GM18519 (cell line): ENCODE measurements around the gene NDEL1.

ENCODE experiments used
- ATAC-seq: cut with Tn5 transposase; IDR thresholded peaks from one replicate; pipeline ENCODE4 v1.9.1; 2021; ENCODE audit warnings: mild to moderate bottlenecking, moderate library complexity; ENCODE audit not compliant: unreplicated experiment, low FRiP score

Gene NDEL1

DNA sequence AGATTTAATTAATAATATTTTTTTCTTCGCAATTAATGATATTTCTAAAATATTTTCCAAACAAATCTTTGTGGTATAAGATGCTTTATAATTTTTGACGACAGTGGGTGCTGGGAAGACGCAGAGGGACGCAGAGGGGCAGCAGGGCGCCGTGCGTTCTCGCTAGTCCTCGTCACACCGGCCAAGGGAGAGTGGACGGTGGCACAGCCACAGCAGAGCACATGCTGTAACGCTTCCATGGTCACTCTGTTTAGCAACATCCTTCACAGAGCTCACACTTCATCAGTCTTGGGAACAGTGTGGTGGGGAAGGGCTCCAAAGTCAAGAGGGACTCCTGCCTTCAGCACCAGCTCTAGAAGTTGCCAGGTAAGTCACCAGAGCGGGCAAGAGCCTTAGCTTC is 60.4 kb downstream of the NDEL1 start:
- ATAC-seq, result no peak

DNA sequence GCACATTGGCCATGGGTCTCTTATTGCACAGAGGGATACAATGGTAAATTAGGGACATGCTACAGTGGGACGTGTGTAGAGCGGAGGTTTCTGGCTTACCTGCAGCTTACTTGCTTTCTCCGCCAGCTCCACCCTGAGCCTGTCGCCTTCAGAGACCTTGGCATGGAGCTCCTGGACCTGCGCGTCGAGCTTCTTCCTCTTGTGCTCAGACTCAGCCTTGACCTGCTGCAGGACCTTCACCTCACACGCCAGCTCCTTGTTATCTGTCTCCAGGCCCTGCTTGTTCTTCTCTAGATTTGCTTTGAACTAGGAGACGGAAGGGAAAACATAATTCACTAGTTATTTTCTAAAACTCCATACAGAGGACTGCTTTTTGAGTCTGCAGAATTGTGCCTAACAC is 63.5 kb downstream of the NDEL1 start:
- ATAC-seq, result no peak

DNA sequence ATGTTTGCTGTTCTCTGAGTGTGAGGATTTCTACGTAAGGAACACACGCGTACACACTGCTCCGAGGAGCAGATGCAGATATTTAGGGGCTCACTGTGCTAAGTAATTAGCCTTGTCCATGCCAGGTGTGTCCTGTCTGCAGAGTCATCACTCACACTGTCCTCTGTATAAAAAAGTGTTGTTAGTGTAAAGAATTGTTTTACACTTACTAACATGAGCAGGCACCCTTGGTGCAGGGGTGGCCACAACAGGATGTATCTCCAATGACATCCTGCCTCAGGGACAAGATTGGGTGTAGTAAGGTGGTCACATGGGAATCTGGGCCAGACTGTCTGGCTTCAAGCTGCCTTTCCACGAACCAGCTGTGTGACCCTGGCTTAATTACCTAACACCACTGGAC is 63.9 kb downstream of the NDEL1 start:
- ATAC-seq, result no peak

DNA sequence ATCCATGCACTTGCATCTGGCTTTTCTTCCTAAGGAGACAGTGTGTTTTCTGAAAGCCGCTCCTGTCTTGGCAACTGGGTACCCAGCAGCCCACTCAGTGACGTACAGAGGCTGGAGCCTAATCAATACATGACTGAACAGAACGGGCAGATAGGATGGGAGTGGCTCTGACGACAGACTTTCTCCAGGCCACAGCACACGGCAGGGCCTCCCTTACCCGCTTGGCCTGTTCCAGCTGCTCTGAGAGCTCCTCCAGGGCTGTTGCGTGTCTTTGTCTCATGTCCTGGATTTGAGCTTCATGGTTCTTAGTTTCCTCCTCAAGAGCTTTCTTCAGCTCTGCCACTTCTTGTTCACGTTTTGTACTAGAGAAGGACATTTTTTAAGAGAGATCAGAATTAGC is 64.9 kb downstream of the NDEL1 start:
- no peak for ATAC-seq

DNA sequence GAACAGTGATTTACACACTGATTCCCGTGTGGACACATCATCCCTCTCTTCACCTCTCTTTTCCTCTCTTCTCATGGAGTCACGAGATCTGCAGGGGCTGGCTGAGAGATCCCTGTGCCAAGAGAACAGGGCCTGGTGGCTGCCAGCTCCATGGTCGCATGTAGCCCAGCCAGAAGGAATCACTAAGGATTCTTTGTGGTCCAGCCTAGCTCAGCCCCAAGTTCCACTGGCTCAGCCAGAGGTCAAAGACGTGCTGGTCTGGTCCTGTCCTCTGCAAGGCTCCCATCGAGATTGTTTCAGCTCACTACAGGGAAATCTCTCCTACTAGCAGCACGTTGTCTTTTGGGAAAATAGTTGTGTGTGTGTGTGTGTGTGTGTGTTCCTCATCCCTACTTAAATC is 66.4 kb downstream of the NDEL1 start:
- no peak for ATAC-seq

DNA sequence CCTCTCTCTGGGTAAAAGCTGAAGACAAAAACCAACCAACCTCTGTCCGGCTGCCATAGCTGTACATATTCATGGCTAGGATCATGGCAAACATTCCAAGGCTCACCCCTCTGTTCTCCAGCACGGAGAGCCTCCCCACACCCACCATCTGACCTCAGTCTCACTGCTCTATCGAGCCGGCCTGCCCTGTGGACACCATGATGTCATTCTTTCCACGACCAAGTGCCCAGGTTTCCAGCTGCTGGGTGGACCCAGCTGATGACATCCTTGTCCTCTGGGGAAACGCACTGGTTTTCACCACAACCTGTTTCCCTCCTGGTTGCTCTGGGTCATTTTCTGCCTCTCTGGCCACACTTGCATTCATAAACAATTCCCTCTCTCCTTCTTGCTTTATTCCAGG is 67.7 kb downstream of the NDEL1 start:
- no peak for ATAC-seq

DNA sequence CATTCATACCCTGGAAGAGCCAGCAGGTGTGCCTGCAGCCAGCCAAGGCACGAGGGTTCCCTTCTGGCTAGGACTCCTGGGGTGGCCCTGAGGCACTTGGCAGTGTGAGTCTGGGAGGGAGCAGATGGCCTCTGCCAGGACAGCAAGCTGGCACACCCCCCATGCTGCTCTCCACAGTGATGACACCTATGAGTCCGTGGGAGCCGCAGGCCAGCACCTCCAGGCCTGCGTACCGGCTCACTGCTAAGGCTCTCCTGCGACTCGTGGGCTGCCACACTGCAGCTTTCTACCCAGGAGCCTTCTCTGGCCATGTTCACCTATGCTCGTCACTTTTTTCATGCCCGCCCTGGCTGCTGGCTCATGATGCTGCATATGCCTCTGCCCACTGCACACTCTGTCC is 68.1 kb downstream of the NDEL1 start:
- no peak for ATAC-seq

DNA sequence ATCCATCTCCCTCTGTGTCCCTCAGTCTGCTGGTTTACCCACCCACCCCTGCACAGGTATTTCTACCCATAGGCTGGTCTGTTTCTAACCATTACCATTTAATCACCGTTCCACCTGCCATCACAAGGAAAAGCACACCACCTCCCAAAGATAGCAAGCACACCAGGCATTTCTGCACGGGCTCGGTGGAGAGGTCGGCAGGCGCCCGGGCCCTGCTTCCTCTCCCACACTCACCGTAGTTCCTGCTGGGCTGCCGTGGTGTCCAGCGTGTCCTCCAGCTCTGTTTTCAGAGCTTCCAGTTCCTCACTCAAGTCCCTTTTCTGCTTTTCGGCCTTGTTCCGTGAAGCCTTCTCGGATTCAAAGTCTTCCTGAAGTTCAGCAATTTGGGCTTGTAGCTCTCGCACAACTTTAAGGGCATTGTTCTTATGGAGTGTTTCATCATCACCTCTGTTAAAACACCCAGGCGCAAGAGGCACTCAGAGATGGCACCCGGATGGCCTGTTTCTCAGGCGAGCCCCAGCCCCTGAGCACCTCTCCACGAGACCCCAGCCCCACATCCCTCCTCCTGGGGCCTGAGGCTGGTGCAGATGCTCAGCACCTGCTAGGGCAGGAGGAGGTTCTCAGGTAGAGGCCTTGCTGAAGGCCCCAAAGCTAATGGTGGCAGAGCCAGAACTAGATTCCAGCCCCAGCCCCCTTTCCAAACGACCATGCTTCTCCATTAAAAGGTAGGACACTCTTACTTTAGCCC is 69.0 kb downstream of the NDEL1 start:
- no peak for ATAC-seq

DNA sequence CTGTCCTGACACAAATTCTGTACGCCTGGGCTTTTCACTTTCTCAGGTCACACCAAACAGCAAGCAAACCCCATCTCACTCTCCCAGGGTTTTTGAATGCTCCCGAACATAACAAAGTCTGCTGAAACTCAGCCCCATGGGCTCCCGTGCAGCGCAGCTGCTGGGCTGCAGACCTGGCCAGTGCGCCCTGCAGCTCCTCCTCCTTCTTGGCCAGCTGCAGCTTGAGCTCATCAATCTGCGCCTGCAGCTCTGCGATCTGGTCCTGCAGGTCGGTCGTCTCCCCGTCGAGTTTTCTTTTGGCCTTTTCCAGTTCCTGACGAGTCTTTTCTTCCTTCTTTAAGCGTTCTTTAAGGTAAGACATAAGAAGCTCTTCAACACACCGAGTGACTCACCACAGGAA is 70.5 kb downstream of the NDEL1 start:
- ATAC-seq, result no peak

DNA sequence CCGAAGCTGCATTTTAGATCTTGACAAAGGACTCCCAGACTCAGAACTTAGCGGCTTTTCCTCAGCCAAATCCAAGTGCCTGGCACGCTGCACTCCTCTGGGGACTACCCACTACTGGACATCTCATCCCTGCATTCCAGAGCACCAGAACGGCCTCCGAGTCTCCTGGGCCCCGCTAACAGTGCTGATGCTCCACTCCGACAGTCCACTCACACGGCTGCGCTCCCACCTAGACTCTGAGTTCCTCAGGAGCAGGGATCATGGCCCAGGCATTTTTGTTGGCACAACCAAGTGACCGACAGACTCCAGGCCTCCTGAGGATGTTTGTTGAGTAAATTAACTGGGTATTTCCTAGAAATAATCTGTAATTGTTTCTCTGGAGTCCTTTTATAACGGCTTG is 79.1 kb downstream of the NDEL1 start:
- no peak for ATAC-seq
